Measurements from ENCODE around the gene EEF1AKMT4. TPM values are rescaled to one million over a fixed set of nuclear protein-coding genes. Genes with fewer than 3 reads are reported as not detected.

EEF1AKMT4 gene
- total RNA-seq, 1 donor from 2014 or later: 2.1 TPM

- H3K36me3 ChIP-seq (ENCODE audit: control insufficient read depth in 3 of 3, insufficient read depth in 3 of 3, low read length in 3 of 3): no peaks in the 10 kb centered on the region
- H3K4me1 ChIP-seq (ENCODE audit: control insufficient read depth in 3 of 3, insufficient read depth in 3 of 3, low read length in 3 of 3): no peaks in the 10 kb centered on the region
- H3K9ac ChIP-seq (ENCODE audit: low read depth in 1 of 3, low read length in 3 of 3): no peak overlapping the region
- no peaks in the 10 kb centered on the region for H3K9me3 ChIP-seq (ENCODE audit: control insufficient read depth in 3 of 3, low read length in 3 of 3)
- H3K4me3 ChIP-seq (ENCODE audit: low read length in 3 of 3): no peak overlapping the region
- no peak overlapping the region for H3K27ac ChIP-seq (ENCODE audit: low read depth, low read length)
- peaks cover 0 to 3% (median 2%) of the 10 kb centered on the region in 3 donors for H3K27me3 ChIP-seq (ENCODE audit: control insufficient read depth in 3 of 3, insufficient read depth in 3 of 3, low read length in 3 of 3)
These were observed 42.4 kb downstream of the EEF1AKMT4 start for GRCh38 chr3:184291738-184292445.

GRCh38 chr3:184295771-184296170 lies 46.3 kb downstream of the EEF1AKMT4 start:
- Histone ChIP-seq H3K36me3 (ENCODE audit: control insufficient read depth in 3 of 3, insufficient read depth in 3 of 3, low read length in 3 of 3) (peaks cover 5 to 11% (median 6%) of the 10 kb centered on the region in 3 donors), H3K27me3 (ENCODE audit: control insufficient read depth in 3 of 3, insufficient read depth in 3 of 3, low read length in 3 of 3) (no peaks in the 10 kb centered on the region), H3K9ac (ENCODE audit: low read depth in 1 of 3, low read length in 3 of 3) (no peak overlapping the region), H3K27ac (ENCODE audit: low read depth, low read length) (no peak overlapping the region), H3K4me1 (ENCODE audit: control insufficient read depth in 3 of 3, insufficient read depth in 3 of 3, low read length in 3 of 3) (peaks cover 9 to 16% (median 11%) of the 10 kb centered on the region in 3 donors), H3K4me3 (ENCODE audit: low read length in 3 of 3) (no peak overlapping the region), H3K9me3 (ENCODE audit: control insufficient read depth in 3 of 3, low read length in 3 of 3) (no peaks in the 10 kb centered on the region)

- Histone ChIP-seq H3K4me1 (ENCODE audit: control insufficient read depth in 3 of 3, insufficient read depth in 3 of 3, low read length in 3 of 3) (peaks cover 9 to 17% (median 11%) of the 10 kb centered on the region in 3 donors), H3K36me3 (ENCODE audit: control insufficient read depth in 3 of 3, insufficient read depth in 3 of 3, low read length in 3 of 3) (peaks cover 12 to 17% (median 13%) of the 10 kb centered on the region in 3 donors), H3K9me3 (ENCODE audit: control insufficient read depth in 3 of 3, low read length in 3 of 3) (no peaks in the 10 kb centered on the region), H3K27ac (ENCODE audit: low read depth, low read length) (no peak overlapping the region), H3K27me3 (ENCODE audit: control insufficient read depth in 3 of 3, insufficient read depth in 3 of 3, low read length in 3 of 3) (no peaks in the 10 kb centered on the region), H3K9ac (ENCODE audit: low read depth in 1 of 3, low read length in 3 of 3) (no peak overlapping the region), H3K4me3 (ENCODE audit: low read length in 3 of 3) (no peak overlapping the region)
These were observed 47.1 kb downstream of the EEF1AKMT4 start for GRCh38 chr3:184296616-184297015.

GRCh38 chr3:184298759-184299487 lies 49.5 kb downstream of the EEF1AKMT4 start, which contains the start of gene PSMD2:
PSMD2 (plus strand) TSS chr3:184299241; CDS start chr3:184299267, 26 bp downstream.
- H3K9ac ChIP-seq (ENCODE audit: low read depth in 1 of 3, low read length in 3 of 3): peak within 1 kb of the TSS; percentile 92 to 94 (median 93)

GRCh38 chr3:184299488-184300377 lies 50.3 kb downstream of the EEF1AKMT4 start:
- Histone ChIP-seq H3K9me3 (ENCODE audit: control insufficient read depth in 3 of 3, low read length in 3 of 3) (no peaks in the 10 kb centered on the region), H3K27me3 (ENCODE audit: control insufficient read depth in 3 of 3, insufficient read depth in 3 of 3, low read length in 3 of 3) (no peaks in the 10 kb centered on the region), H3K4me3 (ENCODE audit: low read length in 3 of 3) (peak overlapping the region; percentile 85 to 95 (median 93)), H3K9ac (ENCODE audit: low read depth in 1 of 3, low read length in 3 of 3) (peak overlapping the region; percentile 88 to 93 (median 88)), H3K27ac (ENCODE audit: low read depth, low read length) (peak overlapping the region; percentile 69), H3K4me1 (ENCODE audit: control insufficient read depth in 3 of 3, insufficient read depth in 3 of 3, low read length in 3 of 3) (peaks cover 9 to 20% (median 11%) of the 10 kb centered on the region in 3 donors), H3K36me3 (ENCODE audit: control insufficient read depth in 3 of 3, insufficient read depth in 3 of 3, low read length in 3 of 3) (peaks cover 41 to 49% (median 44%) of the 10 kb centered on the region in 3 donors)

More at GRCh38 chr3:184298759-184299487, 49.5 kb downstream of the EEF1AKMT4 start, which contains the start of gene PSMD2:
- Histone ChIP-seq H3K36me3 (ENCODE audit: control insufficient read depth in 3 of 3, insufficient read depth in 3 of 3, low read length in 3 of 3) (peaks cover 35 to 41% (median 36%) of the 10 kb centered on the region in 3 donors), H3K4me3 (ENCODE audit: low read length in 3 of 3) (peak within 1 kb of the TSS; percentile 88 to 97 (median 95)), H3K27me3 (ENCODE audit: control insufficient read depth in 3 of 3, insufficient read depth in 3 of 3, low read length in 3 of 3) (no peaks in the 10 kb centered on the region), H3K4me1 (ENCODE audit: control insufficient read depth in 3 of 3, insufficient read depth in 3 of 3, low read length in 3 of 3) (peaks cover 9 to 20% (median 11%) of the 10 kb centered on the region in 3 donors), H3K9me3 (ENCODE audit: control insufficient read depth in 3 of 3, low read length in 3 of 3) (no peaks in the 10 kb centered on the region), H3K27ac (ENCODE audit: low read depth, low read length) (peak within 1 kb of the TSS; percentile 69)

- Histone ChIP-seq H3K36me3 (ENCODE audit: control insufficient read depth in 3 of 3, insufficient read depth in 3 of 3, low read length in 3 of 3) (peaks cover 45 to 55% (median 47%) of the 10 kb centered on the region in 3 donors), H3K4me1 (ENCODE audit: control insufficient read depth in 3 of 3, insufficient read depth in 3 of 3, low read length in 3 of 3) (peaks cover 9 to 20% (median 11%) of the 10 kb centered on the region in 3 donors), H3K27ac (ENCODE audit: low read depth, low read length) (no peak overlapping the region), H3K4me3 (ENCODE audit: low read length in 3 of 3) (peak overlapping the region; percentile 85 to 95 (median 93)), H3K27me3 (ENCODE audit: control insufficient read depth in 3 of 3, insufficient read depth in 3 of 3, low read length in 3 of 3) (no peaks in the 10 kb centered on the region), H3K9me3 (ENCODE audit: control insufficient read depth in 3 of 3, low read length in 3 of 3) (no peaks in the 10 kb centered on the region), H3K9ac (ENCODE audit: low read depth in 1 of 3, low read length in 3 of 3) (peak overlapping the region; percentile 88 to 93 (median 88))
These were observed 50.9 kb downstream of the EEF1AKMT4 start for GRCh38 chr3:184300378-184300720.

GRCh38 chr3:184305577-184305976 lies 56.1 kb downstream of the EEF1AKMT4 start:
- no peaks in the 10 kb centered on the region for H3K27me3 ChIP-seq (ENCODE audit: control insufficient read depth in 3 of 3, insufficient read depth in 3 of 3, low read length in 3 of 3)
- H3K9ac ChIP-seq (ENCODE audit: low read depth in 1 of 3, low read length in 3 of 3): no peak overlapping the region
- H3K4me3 ChIP-seq (ENCODE audit: low read length in 3 of 3): no peak overlapping the region
- peaks cover 0 to 6% (median 2%) of the 10 kb centered on the region in 3 donors for H3K4me1 ChIP-seq (ENCODE audit: control insufficient read depth in 3 of 3, insufficient read depth in 3 of 3, low read length in 3 of 3)
- peaks cover 76 to 85% (median 79%) of the 10 kb centered on the region in 3 donors for H3K36me3 ChIP-seq (ENCODE audit: control insufficient read depth in 3 of 3, insufficient read depth in 3 of 3, low read length in 3 of 3)
- H3K9me3 ChIP-seq (ENCODE audit: control insufficient read depth in 3 of 3, low read length in 3 of 3): no peaks in the 10 kb centered on the region
- H3K27ac ChIP-seq (ENCODE audit: low read depth, low read length): no peak overlapping the region

- H3K36me3 ChIP-seq (ENCODE audit: control insufficient read depth in 3 of 3, insufficient read depth in 3 of 3, low read length in 3 of 3): peaks cover 69 to 78% (median 71%) of the 10 kb centered on the region in 3 donors
These were observed 57.0 kb downstream of the EEF1AKMT4 start for GRCh38 chr3:184306341-184306972.

GRCh38 chr3:184307915-184308314 lies 58.4 kb downstream of the EEF1AKMT4 start:
- no peak overlapping the region for H3K4me3 ChIP-seq (ENCODE audit: low read length in 3 of 3)
- H3K4me1 ChIP-seq (ENCODE audit: control insufficient read depth in 3 of 3, insufficient read depth in 3 of 3, low read length in 3 of 3): no peaks in the 10 kb centered on the region
- H3K36me3 ChIP-seq (ENCODE audit: control insufficient read depth in 3 of 3, insufficient read depth in 3 of 3, low read length in 3 of 3): peaks cover 55 to 64% (median 56%) of the 10 kb centered on the region in 3 donors
- H3K27me3 ChIP-seq (ENCODE audit: control insufficient read depth in 3 of 3, insufficient read depth in 3 of 3, low read length in 3 of 3): no peaks in the 10 kb centered on the region
- no peak overlapping the region for H3K9ac ChIP-seq (ENCODE audit: low read depth in 1 of 3, low read length in 3 of 3)
- no peak overlapping the region for H3K27ac ChIP-seq (ENCODE audit: low read depth, low read length)
- no peaks in the 10 kb centered on the region for H3K9me3 ChIP-seq (ENCODE audit: control insufficient read depth in 3 of 3, low read length in 3 of 3)

More at GRCh38 chr3:184306341-184306972, 57.0 kb downstream of the EEF1AKMT4 start:
- Histone ChIP-seq H3K9ac (ENCODE audit: low read depth in 1 of 3, low read length in 3 of 3) (no peak overlapping the region), H3K4me1 (ENCODE audit: control insufficient read depth in 3 of 3, insufficient read depth in 3 of 3, low read length in 3 of 3) (peaks cover 0 to 4% (median 0%) of the 10 kb centered on the region in 3 donors), H3K4me3 (ENCODE audit: low read length in 3 of 3) (no peak overlapping the region), H3K27ac (ENCODE audit: low read depth, low read length) (no peak overlapping the region), H3K27me3 (ENCODE audit: control insufficient read depth in 3 of 3, insufficient read depth in 3 of 3, low read length in 3 of 3) (no peaks in the 10 kb centered on the region), H3K9me3 (ENCODE audit: control insufficient read depth in 3 of 3, low read length in 3 of 3) (no peaks in the 10 kb centered on the region)
